ENCODE results near the gene CDH22.

Gene CDH22

GRCh38 chr20:46133886-46134654, 174.2 kb downstream of the CDH22 start:
- DNase-seq = no peak

- peak; percentile 77 for DNase-seq
These were observed 175.6 kb downstream of the CDH22 start for GRCh38 chr20:46132705-46133120.

- DNase-seq = no peak
These were observed 176.9 kb downstream of the CDH22 start for GRCh38 chr20:46131396-46131795.

GRCh38 chr20:46130534-46130933, 177.8 kb downstream of the CDH22 start:
- DNase-seq = peak; percentile 94

GRCh38 chr20:46129955-46130481, 178.3 kb downstream of the CDH22 start:
- DNase-seq = peak; percentile 94

GRCh38 chr20:46128310-46129151, 179.8 kb downstream of the CDH22 start:
- no peak for DNase-seq

- no peak for DNase-seq
These were observed 180.8 kb downstream of the CDH22 start for GRCh38 chr20:46127396-46128010.

- DNase-seq = no peak
These were observed 181.8 kb downstream of the CDH22 start for GRCh38 chr20:46126440-46127056.

All from NCI-H2171 (cell line).